ENCODE measurements around the gene FCN1. TPM values are rescaled to one million over a fixed set of nuclear protein-coding genes. Genes with fewer than 3 reads are reported as not detected.

The FCN1 gene
- total RNA-seq, 4 donors from 2014 or later = 1.3 to 27.0 (median 10.9) TPM

GRCh38 chr9:134932606-134933005 is 14.9 kb upstream of the FCN1 start:
- TF ChIP-seq CTCF (IDR thresholded peaks at IDR 0.05) = no peak
- DNase-seq (ENCODE audit: low spot score) (no peak), ATAC-seq (ENCODE audit: low FRiP score) (no peak)

GRCh38 chr9:134932171-134932570 is 14.5 kb upstream of the FCN1 start:
- TF ChIP-seq CTCF (IDR thresholded peaks at IDR 0.05) = no peak
- ATAC-seq (ENCODE audit: low FRiP score) = no peak
- no peak for DNase-seq (ENCODE audit: low spot score)

GRCh38 chr9:134930398-134930797 is 12.7 kb upstream of the FCN1 start:
- no peak for ATAC-seq (ENCODE audit: low FRiP score)
- TF ChIP-seq CTCF (IDR thresholded peaks at IDR 0.05) = no peak
- no peak for DNase-seq (ENCODE audit: low spot score)

GRCh38 chr9:134929193-134930158 is 11.8 kb upstream of the FCN1 start:
- DNase-seq (ENCODE audit: low spot score) (no peak), ATAC-seq (ENCODE audit: low FRiP score) (no peak)
- TF ChIP-seq CTCF (IDR thresholded peaks at IDR 0.05) = no peak

- ATAC-seq (ENCODE audit: low FRiP score) (no peak), DNase-seq (ENCODE audit: low spot score) (no peak)
- no peak for TF ChIP-seq CTCF (IDR thresholded peaks at IDR 0.05)
Observed at GRCh38 chr9:134928436-134929192, 10.9 kb upstream of the FCN1 start.

- no peak for TF ChIP-seq CTCF (IDR thresholded peaks at IDR 0.05)
- no peak for DNase-seq (ENCODE audit: low spot score)
- no peak for ATAC-seq (ENCODE audit: low FRiP score)
Observed at GRCh38 chr9:134925011-134925511, 7.3 kb upstream of the FCN1 start.

Data from omental fat pad (tissue), 4 donors.